Activated CD4-positive, alpha-beta T cell treated with anti-CD3 and anti-CD28 coated beads for 36 hours (primary cell): ENCODE results near the gene ARNT2. TPM values are rescaled to one million over a fixed set of nuclear protein-coding genes. Genes with fewer than 3 reads are reported as not detected.

Source experiments
- microRNA-seq: library from miRNA; unstranded; fragments of <30 nt; microRNA quantifications from one replicate; pipeline ENCODE4 v1.2.0, GENCODE V29; 2021; ENCODE audit warnings: borderline replicate concordance
- total RNA-seq, 2 experiments: library from RNA; stranded (reverse); gene quantifications; one replicate each; pipeline ENCODE4 v1.2.3, GENCODE V29; 2021

ARNT2 gene
- total RNA-seq, 2 experiments from 2014 or later, result 0.05 to 0.19 TPM

Small RNA genes within 50 kb of the gene (microRNA-seq; reads per million reads assigned to microRNA genes)
- not detected for gene MIR5572

Other genes starting within 250 kb of the ARNT2 start
- not detected for gene CTXND1, start 152.2 kb upstream of the ARNT2 start, total RNA-seq